Measurements from ENCODE around the gene CERS1.

Gene CERS1

GRCh38 chr19:18897094-18898029 lies 1.4 kb upstream of the CERS1 start:
- no peak for DNase-seq

- DNase-seq: no peak
Measured at GRCh38 chr19:18896421-18896841, 473 bp upstream of the CERS1 start.

- DNase-seq: no peak
Measured at GRCh38 chr19:18895038-18895823, 727 bp downstream of the CERS1 start.

- no peak for DNase-seq
Measured at GRCh38 chr19:18894254-18895037, 1.5 kb downstream of the CERS1 start.

- no peak for DNase-seq
Measured at GRCh38 chr19:18893587-18894253, 2.2 kb downstream of the CERS1 start.

- DNase-seq: no peak
Measured at GRCh38 chr19:18889949-18890745, 5.8 kb downstream of the CERS1 start.

GRCh38 chr19:18886972-18887371 lies 9.0 kb downstream of the CERS1 start:
- DNase-seq: no peak

- no peak for DNase-seq
Measured at GRCh38 chr19:18883526-18884304, 12.2 kb downstream of the CERS1 start.

GRCh38 chr19:18881491-18881890 lies 14.5 kb downstream of the CERS1 start:
- no peak for DNase-seq

- DNase-seq: no peak
Measured at GRCh38 chr19:18879579-18880373, 16.2 kb downstream of the CERS1 start.

- no peak for DNase-seq
Measured at GRCh38 chr19:18878858-18879578, 16.9 kb downstream of the CERS1 start.

- no peak for DNase-seq
Measured at GRCh38 chr19:18878058-18878797, 17.7 kb downstream of the CERS1 start.

- DNase-seq: no peak
Measured at GRCh38 chr19:18876865-18877264, 19.1 kb downstream of the CERS1 start.

GRCh38 chr19:18875726-18876125 lies 20.2 kb downstream of the CERS1 start:
- no peak for DNase-seq

- no peak for DNase-seq
Measured at GRCh38 chr19:18871543-18871942, 24.4 kb downstream of the CERS1 start.

GRCh38 chr19:18870531-18871172 lies 25.3 kb downstream of the CERS1 start:
- DNase-seq: no peak

- DNase-seq: no peak
Measured at GRCh38 chr19:18869781-18870530, 26.0 kb downstream of the CERS1 start.
